Pericardium fibroblast (primary cell): ENCODE measurements around the gene VIP. TPM values are rescaled to one million over a fixed set of nuclear protein-coding genes. Genes with fewer than 3 reads are reported as not detected.

Experiments
- total RNA-seq: library from RNA; depleted of rRNA; stranded (reverse); fragments of >200 nt; gene quantifications from 2 replicates; pipeline ENCODE4 v1.2.3, GENCODE V29; 2015

VIP gene
- total RNA-seq, result not detected in 2 replicates

DNA sequence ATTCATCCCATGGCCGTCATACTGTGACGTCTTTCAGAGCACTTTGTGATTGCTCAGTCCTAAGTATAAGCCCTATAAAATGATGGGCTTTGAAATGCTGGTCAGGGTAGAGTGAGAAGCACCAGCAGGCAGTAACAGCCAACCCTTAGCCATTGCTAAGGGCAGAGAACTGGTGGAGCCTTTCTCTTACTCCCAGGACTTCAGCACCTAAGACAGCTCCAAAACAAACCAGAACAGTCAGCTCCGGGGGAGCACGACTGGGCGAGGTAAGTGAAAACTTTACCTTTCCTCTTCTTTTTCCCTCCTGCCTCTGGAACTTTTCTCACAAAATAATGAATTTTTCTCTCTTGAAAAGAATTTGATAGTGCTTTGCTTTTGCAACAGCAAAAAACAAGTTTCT, at the start of gene VIP:
TSS of gene VIP (plus strand) at position 104 of the 400 bp plus-strand sequence. CDS start 1,381 bp downstream, outside the sequence.

Other genes with a start within 250 kb of the VIP start
- gene SYNE1, start 113.4 kb upstream of the VIP start, total RNA-seq, result 20.0 and 49.7 TPM in 2 replicates
- 0.35 and 3.1 TPM in 2 replicates for gene MYCT1, start 52.9 kb upstream of the VIP start, total RNA-seq
- 2.3 and 6.0 TPM in 2 replicates for gene FBXO5, start 232.2 kb downstream of the VIP start, total RNA-seq